GM21786 (cell line): ENCODE data around the gene RAI14.

ENCODE experiments used
- ATAC-seq: cut with Tn5 transposase; IDR thresholded peaks from one replicate; pipeline ENCODE4 v1.9.1; 2021; ENCODE audit not compliant: unreplicated experiment

Gene RAI14

GRCh38 chr5:34639852-34640626 lies 16.1 kb upstream of the RAI14 start:
- ATAC-seq = no peak

- ATAC-seq = no peak
These were observed 7.9 kb upstream of the RAI14 start for GRCh38 chr5:34648039-34648839.

- no peak for ATAC-seq
These were observed 7.3 kb upstream of the RAI14 start for GRCh38 chr5:34648840-34649158.

- no peak for ATAC-seq
These were observed 4.3 kb upstream of the RAI14 start for GRCh38 chr5:34651791-34652190.

GRCh38 chr5:34652466-34652865 lies 3.7 kb upstream of the RAI14 start:
- no peak for ATAC-seq

GRCh38 chr5:34652914-34653313 lies 3.2 kb upstream of the RAI14 start:
- ATAC-seq = no peak

- ATAC-seq = no peak
These were observed 2.4 kb upstream of the RAI14 start for GRCh38 chr5:34653708-34654107.

GRCh38 chr5:34655354-34655991 lies 655 bp upstream of the RAI14 start:
- ATAC-seq = no peak

- no peak for ATAC-seq
These were observed 659 bp downstream of the RAI14 start for GRCh38 chr5:34656700-34657273.

GRCh38 chr5:34657274-34657921 lies 1.3 kb downstream of the RAI14 start:
- ATAC-seq = no peak

- ATAC-seq = no peak
These were observed 1.9 kb downstream of the RAI14 start for GRCh38 chr5:34657988-34658387.

GRCh38 chr5:34659168-34659567 lies 3.0 kb downstream of the RAI14 start:
- no peak for ATAC-seq

GRCh38 chr5:34660444-34660843 lies 4.3 kb downstream of the RAI14 start:
- no peak for ATAC-seq

- ATAC-seq = no peak
These were observed 7.8 kb downstream of the RAI14 start for GRCh38 chr5:34663771-34664496.

GRCh38 chr5:34666392-34667080 lies 10.4 kb downstream of the RAI14 start:
- no peak for ATAC-seq

GRCh38 chr5:34667705-34668104 lies 11.6 kb downstream of the RAI14 start:
- ATAC-seq = no peak

GRCh38 chr5:34669931-34670516 lies 13.9 kb downstream of the RAI14 start:
- no peak for ATAC-seq

GRCh38 chr5:34672196-34672595 lies 16.1 kb downstream of the RAI14 start:
- ATAC-seq = no peak

GRCh38 chr5:34673463-34674125 lies 17.5 kb downstream of the RAI14 start:
- no peak for ATAC-seq
